Measurements from ENCODE around the gene CFAP161.

The CFAP161 gene

GRCh38 chr15:81174125-81174791, 40.2 kb downstream of the CFAP161 start:
- H3K4me3 Mint-ChIP-seq = no peak overlapping the region
- H3K36me3 Mint-ChIP-seq = no peaks in the 10 kb centered on the region
- peaks cover 7% of the 10 kb centered on the region for H3K4me1 Mint-ChIP-seq
- H3K9me3 Mint-ChIP-seq = no peaks in the 10 kb centered on the region
- H3K27ac Mint-ChIP-seq = no peak overlapping the region
- no peak for DNase-seq
- H3K27me3 Mint-ChIP-seq = peaks cover 16% of the 10 kb centered on the region
- CTCF ChIA-PET = interaction anchor here (1.8 kb wide), 1 partner anchor 92 kb away, joined by 12 read pairs; no protein-coding TSS in a partner anchor

GRCh38 chr15:81174792-81175327, 40.8 kb downstream of the CFAP161 start:
- H3K27me3 Mint-ChIP-seq = peaks cover 22% of the 10 kb centered on the region

GRCh38 chr15:81175496-81175895, 41.4 kb downstream of the CFAP161 start:
- H3K9me3 Mint-ChIP-seq = no peaks in the 10 kb centered on the region
- H3K4me1 Mint-ChIP-seq = peaks cover 5% of the 10 kb centered on the region
- H3K27me3 Mint-ChIP-seq = peaks cover 28% of the 10 kb centered on the region
- no peak overlapping the region for H3K27ac Mint-ChIP-seq
- no peak overlapping the region for H3K4me3 Mint-ChIP-seq
- no peak for DNase-seq
- no peaks in the 10 kb centered on the region for H3K36me3 Mint-ChIP-seq
- CTCF ChIA-PET = interaction anchor here (1.2 kb wide), 1 partner anchor 91 kb away, joined by 3 read pairs; no protein-coding TSS in a partner anchor

More at GRCh38 chr15:81174792-81175327, 40.8 kb downstream of the CFAP161 start:
- CTCF ChIA-PET = interaction anchor here (1.8 kb wide), 1 partner anchor 91 kb away, joined by 12 read pairs; no protein-coding TSS in a partner anchor
- H3K4me1 Mint-ChIP-seq = peaks cover 7% of the 10 kb centered on the region
- H3K9me3 Mint-ChIP-seq = no peaks in the 10 kb centered on the region
- no peak overlapping the region for H3K4me3 Mint-ChIP-seq
- no peak for DNase-seq
- H3K36me3 Mint-ChIP-seq = no peaks in the 10 kb centered on the region
- no peak overlapping the region for H3K27ac Mint-ChIP-seq

- Mint-ChIP-seq H3K27me3 (peaks cover 37% of the 10 kb centered on the region), H3K27ac (no peak overlapping the region), H3K4me1 (peaks cover 5% of the 10 kb centered on the region), H3K36me3 (no peaks in the 10 kb centered on the region), H3K4me3 (no peak overlapping the region), H3K9me3 (no peaks in the 10 kb centered on the region)
- DNase-seq = no peak
- CTCF ChIA-PET = interaction anchor here (0.5 to 1.2 kb wide), 2 partner anchors 9 to 90 kb away, joined by 3 read pairs; no protein-coding TSS in a partner anchor
These were observed 42.3 kb downstream of the CFAP161 start for GRCh38 chr15:81176291-81176893.

GRCh38 chr15:81178365-81178764, 44.3 kb downstream of the CFAP161 start:
- Mint-ChIP-seq H3K9me3 (no peaks in the 10 kb centered on the region), H3K4me3 (no peak overlapping the region), H3K27me3 (peaks cover 56% of the 10 kb centered on the region), H3K27ac (no peak overlapping the region), H3K4me1 (peaks cover 20% of the 10 kb centered on the region), H3K36me3 (peaks cover 1% of the 10 kb centered on the region)
- DNase-seq = no peak
- CTCF ChIA-PET = interaction anchor here (1.5 kb wide), 1 partner anchor 88 kb away, joined by 5 read pairs; no protein-coding TSS in a partner anchor

- H3K9me3 Mint-ChIP-seq = no peaks in the 10 kb centered on the region
- H3K36me3 Mint-ChIP-seq = peaks cover 1% of the 10 kb centered on the region
- H3K4me1 Mint-ChIP-seq = peaks cover 39% of the 10 kb centered on the region
- H3K27ac Mint-ChIP-seq = no peak overlapping the region
- CTCF ChIA-PET = no interaction called here
- DNase-seq = no peak
- peaks cover 81% of the 10 kb centered on the region for H3K27me3 Mint-ChIP-seq
- H3K4me3 Mint-ChIP-seq = no peak overlapping the region
These were observed 47.1 kb downstream of the CFAP161 start for GRCh38 chr15:81181220-81181619.

- no peaks in the 10 kb centered on the region for H3K9me3 Mint-ChIP-seq
- H3K4me3 Mint-ChIP-seq = no peak overlapping the region
- peaks cover 39% of the 10 kb centered on the region for H3K4me1 Mint-ChIP-seq
- DNase-seq = no peak
- H3K27ac Mint-ChIP-seq = no peak overlapping the region
- CTCF ChIA-PET = interaction anchor here (0.9 kb wide), 1 partner anchor 79 kb away, joined by 3 read pairs; no protein-coding TSS in a partner anchor
- peaks cover 76% of the 10 kb centered on the region for H3K27me3 Mint-ChIP-seq
- peaks cover 1% of the 10 kb centered on the region for H3K36me3 Mint-ChIP-seq
These were observed 48.1 kb downstream of the CFAP161 start for GRCh38 chr15:81182031-81182755.

- Mint-ChIP-seq H3K9me3 (no peaks in the 10 kb centered on the region), H3K27ac (no peak overlapping the region), H3K4me3 (no peak overlapping the region), H3K4me1 (peaks cover 39% of the 10 kb centered on the region), H3K36me3 (peaks cover 1% of the 10 kb centered on the region), H3K27me3 (peaks cover 80% of the 10 kb centered on the region)
- no peak for DNase-seq
- CTCF ChIA-PET = interaction anchor here (0.5 to 2.2 kb wide), 3 partner anchors 78 to 1346 kb away, joined by 3 to 10 read pairs (median 3); no protein-coding TSS in a partner anchor
These were observed 48.8 kb downstream of the CFAP161 start for GRCh38 chr15:81182756-81183438.

- no peak for DNase-seq
- H3K27me3 Mint-ChIP-seq = peaks cover 81% of the 10 kb centered on the region
- CTCF ChIA-PET = interaction anchor here (2.2 kb wide), 1 partner anchor 83 kb away, joined by 10 read pairs; no protein-coding TSS in a partner anchor
- no peak overlapping the region for H3K4me3 Mint-ChIP-seq
- H3K4me1 Mint-ChIP-seq = peaks cover 39% of the 10 kb centered on the region
- H3K27ac Mint-ChIP-seq = no peak overlapping the region
- H3K9me3 Mint-ChIP-seq = no peaks in the 10 kb centered on the region
- peaks cover 1% of the 10 kb centered on the region for H3K36me3 Mint-ChIP-seq
These were observed 49.3 kb downstream of the CFAP161 start for GRCh38 chr15:81183439-81183775.

GRCh38 chr15:81184188-81184587, 50.1 kb downstream of the CFAP161 start:
- CTCF ChIA-PET = interaction anchor here (2.2 kb wide), 1 partner anchor 82 kb away, joined by 10 read pairs; no protein-coding TSS in a partner anchor

GRCh38 chr15:81185631-81186295, 51.7 kb downstream of the CFAP161 start:
- Mint-ChIP-seq H3K4me3 (no peak overlapping the region), H3K9me3 (no peaks in the 10 kb centered on the region), H3K36me3 (peaks cover 1% of the 10 kb centered on the region), H3K4me1 (peaks cover 39% of the 10 kb centered on the region), H3K27me3 (peaks cover 64% of the 10 kb centered on the region), H3K27ac (no peak overlapping the region)
- DNase-seq = no peak
- CTCF ChIA-PET = no interaction called here

More at GRCh38 chr15:81184188-81184587, 50.1 kb downstream of the CFAP161 start:
- peak; percentile 43 for DNase-seq
- Mint-ChIP-seq H3K9me3 (no peaks in the 10 kb centered on the region), H3K27me3 (peaks cover 79% of the 10 kb centered on the region), H3K27ac (no peak overlapping the region), H3K36me3 (peaks cover 1% of the 10 kb centered on the region), H3K4me3 (no peak overlapping the region), H3K4me1 (peaks cover 39% of the 10 kb centered on the region)

- H3K27me3 Mint-ChIP-seq = peaks cover 53% of the 10 kb centered on the region
- no peak overlapping the region for H3K4me3 Mint-ChIP-seq
- CTCF ChIA-PET = no interaction called here
These were observed 54.3 kb downstream of the CFAP161 start for GRCh38 chr15:81188354-81188753.

GRCh38 chr15:81189583-81190283, 55.7 kb downstream of the CFAP161 start:
- no peak overlapping the region for H3K27ac Mint-ChIP-seq
- no peaks in the 10 kb centered on the region for H3K36me3 Mint-ChIP-seq
- H3K9me3 Mint-ChIP-seq = no peaks in the 10 kb centered on the region
- H3K4me3 Mint-ChIP-seq = no peak overlapping the region
- H3K4me1 Mint-ChIP-seq = peaks cover 7% of the 10 kb centered on the region
- CTCF ChIA-PET = interaction anchor here (0.8 kb wide), 1 partner anchor 29 kb away, joined by 3 read pairs; no protein-coding TSS in a partner anchor
- DNase-seq = no peak
- H3K27me3 Mint-ChIP-seq = peaks cover 46% of the 10 kb centered on the region

More at GRCh38 chr15:81188354-81188753, 54.3 kb downstream of the CFAP161 start:
- no peaks in the 10 kb centered on the region for H3K9me3 Mint-ChIP-seq
- H3K4me1 Mint-ChIP-seq = peaks cover 20% of the 10 kb centered on the region
- H3K36me3 Mint-ChIP-seq = no peaks in the 10 kb centered on the region
- DNase-seq = no peak
- H3K27ac Mint-ChIP-seq = no peak overlapping the region
